ENCODE results near the gene IFRD2.
A peak's percentile ranks its signal among the peaks of the same experiment; 100 is the strongest.
"Not testable (repeated sequence)": the region's sequence is repeated elsewhere in the genome, so short reads cannot be mapped to it uniquely, and the experiment has no call there.

Gene IFRD2

GRCh38 chr3:50286322-50287227 lies 5.7 kb downstream of the IFRD2 start:
- no peak for DNase-seq (ENCODE audit: low spot score)

GRCh38 chr3:50284121-50284520 lies 8.1 kb downstream of the IFRD2 start:
- DNase-seq (ENCODE audit: low spot score), result not testable (repeated sequence)

- no peak for DNase-seq (ENCODE audit: low spot score)
Measured at GRCh38 chr3:50279255-50280016, 12.8 kb downstream of the IFRD2 start.

GRCh38 chr3:50278880-50279224 lies 13.4 kb downstream of the IFRD2 start, which contains the start of gene LSMEM2:
LSMEM2 (plus strand) TSS chr3:50279087; CDS start chr3:50279114, 27 bp downstream.
- DNase-seq (ENCODE audit: low spot score), result no peak

GRCh38 chr3:50278123-50278879 lies 13.9 kb downstream of the IFRD2 start:
- no peak for DNase-seq (ENCODE audit: low spot score)

GRCh38 chr3:50276762-50277101 lies 15.5 kb downstream of the IFRD2 start:
- no peak for DNase-seq (ENCODE audit: low spot score)

- DNase-seq (ENCODE audit: low spot score), result no peak
Measured at GRCh38 chr3:50275996-50276761, 16.1 kb downstream of the IFRD2 start.

GRCh38 chr3:50275141-50275995 lies 16.9 kb downstream of the IFRD2 start:
- no peak for DNase-seq (ENCODE audit: low spot score)

GRCh38 chr3:50274371-50275104 lies 17.7 kb downstream of the IFRD2 start:
- DNase-seq (ENCODE audit: low spot score), result no peak

- DNase-seq (ENCODE audit: low spot score), result no peak
Measured at GRCh38 chr3:50273689-50274065, 18.6 kb downstream of the IFRD2 start.

- DNase-seq (ENCODE audit: low spot score), result peak; percentile 90
Measured at GRCh38 chr3:50272911-50273688, 19.1 kb downstream of the IFRD2 start.

GRCh38 chr3:50272538-50272910 lies 19.7 kb downstream of the IFRD2 start:
- DNase-seq (ENCODE audit: low spot score), result not testable (repeated sequence)

- no peak for DNase-seq (ENCODE audit: low spot score)
Measured at GRCh38 chr3:50271314-50271936, 20.8 kb downstream of the IFRD2 start.

GRCh38 chr3:50270422-50271224 lies 21.6 kb downstream of the IFRD2 start:
- DNase-seq (ENCODE audit: low spot score), result no peak

GRCh38 chr3:50269977-50270413 lies 22.2 kb downstream of the IFRD2 start:
- DNase-seq (ENCODE audit: low spot score), result no peak

GRCh38 chr3:50269460-50269859 lies 22.8 kb downstream of the IFRD2 start:
- DNase-seq (ENCODE audit: low spot score), result no peak

GRCh38 chr3:50268703-50269451 lies 23.4 kb downstream of the IFRD2 start, which contains the start of gene SEMA3B:
SEMA3B (plus strand) TSS chr3:50269147; CDS start chr3:50269241, 94 bp downstream.
- peak; percentile 88 for DNase-seq (ENCODE audit: low spot score)
